NCI-H1436 (cell line): Measurements from ENCODE around the gene LGR4.

Experiments
- DNase-seq: peaks from one replicate; lab custom pipeline; 2025; lab: John Stamatoyannopoulos, UW

The LGR4 gene

GRCh38 chr11:27373856-27374602, 98.6 kb downstream of the LGR4 start:
- no peak for DNase-seq

- DNase-seq: no peak
Measured at GRCh38 chr11:27373392-27373791, 99.2 kb downstream of the LGR4 start.

GRCh38 chr11:27372164-27372563, 100.4 kb downstream of the LGR4 start:
- no peak for DNase-seq

GRCh38 chr11:27371489-27371888, 101.1 kb downstream of the LGR4 start:
- no peak for DNase-seq

GRCh38 chr11:27370374-27370773, 102.2 kb downstream of the LGR4 start:
- DNase-seq: no peak

- DNase-seq: no peak
Measured at GRCh38 chr11:27367881-27368280, 104.7 kb downstream of the LGR4 start.

GRCh38 chr11:27363576-27364117, 108.9 kb downstream of the LGR4 start:
- no peak for DNase-seq

GRCh38 chr11:27362749-27363575, 109.6 kb downstream of the LGR4 start, which contains the start of gene CCDC34:
Gene CCDC34 (minus strand): TSS chr11:27363215. CDS start chr11:27363194, 21 bp downstream.
- DNase-seq: peak; percentile 88

- DNase-seq: no peak
Measured at GRCh38 chr11:27361649-27362431, 110.8 kb downstream of the LGR4 start.

GRCh38 chr11:27358296-27358695, 114.3 kb downstream of the LGR4 start:
- no peak for DNase-seq

- DNase-seq: no peak
Measured at GRCh38 chr11:27357250-27357649, 115.3 kb downstream of the LGR4 start.

- no peak for DNase-seq
Measured at GRCh38 chr11:27356624-27357222, 115.9 kb downstream of the LGR4 start.

GRCh38 chr11:27355575-27356104, 117.0 kb downstream of the LGR4 start:
- no peak for DNase-seq

- no peak for DNase-seq
Measured at GRCh38 chr11:27354359-27354965, 118.1 kb downstream of the LGR4 start.

GRCh38 chr11:27353593-27354358, 118.8 kb downstream of the LGR4 start:
- DNase-seq: no peak

- no peak for DNase-seq
Measured at GRCh38 chr11:27352781-27353180, 119.8 kb downstream of the LGR4 start.

- no peak for DNase-seq
Measured at GRCh38 chr11:27350511-27350910, 122.1 kb downstream of the LGR4 start.

- no peak for DNase-seq
Measured at GRCh38 chr11:27349919-27350318, 122.7 kb downstream of the LGR4 start.

GRCh38 chr11:27348340-27348873, 124.2 kb downstream of the LGR4 start:
- DNase-seq: no peak
